Measurements from ENCODE around the gene TRIM65.

- TF ChIP-seq CTCF (IDR thresholded peaks at IDR 0.05; ENCODE audit: insufficient read depth, low read length) (no peak), REST (IDR thresholded peaks at IDR 0.05; ENCODE audit: insufficient replicate concordance, low read depth) (no peak)
Measured at GRCh38 chr17:75925912-75926311, 29.2 kb upstream of the TRIM65 start.

All from HL-60 (cell line).